H1 (cell line): Measurements from ENCODE around the gene KSR2. TPM values are rescaled to one million over a fixed set of nuclear protein-coding genes. Genes with fewer than 3 reads are reported as not detected.

ENCODE experiments used
- CTCF ChIA-PET: fragments of 300-600 bp; sonication (Branson Sonifier 250); formaldehyde crosslinking; loops from one replicate; lab custom pipeline; 2021; ENCODE audit not compliant: partially characterized antibody; lab: Charles Lee
- POLR2A ChIA-PET: fragments of 300-600 bp; sonication (Branson Sonifier 250); formaldehyde crosslinking; loops from one replicate; lab custom pipeline; 2021; ENCODE audit warnings: inconsistent platforms; ENCODE audit not compliant: partially characterized antibody; lab: Charles Lee
- DNase-seq, 2 experiments: peaks; one replicate each; pipeline versions ENCODE4 v3.0.0 to v3.0.0-alpha.2; 2010 to 2022; ENCODE audit warnings: low spot score in 2 of 2, low read depth in 1 of 2, mixed read lengths in 1 of 2
- FAIRE-seq: peaks from 2 replicates; lab custom pipeline; 2011; peaks lifted over from hg19 to GRCh38; lab: Jason Lieb, UNC
- H2AFZ ChIP-seq: 2 replicates; pipeline ENCODE4 v1.8.1; 2012; ENCODE audit warnings: low read length, inconsistent platforms
- H2AK5ac ChIP-seq: 2 replicates; pipeline ENCODE4 v1.6.1; 2013; ENCODE audit warnings: low read depth, low read length
- H2BK120ac ChIP-seq: replicated peaks from 2 replicates; pipeline ENCODE3; 2013; ENCODE audit warnings: low read depth, low read length, inconsistent platforms
- H2BK12ac ChIP-seq: 2 replicates; pipeline ENCODE4 v1.6.1; 2013; ENCODE audit warnings: low read depth, low read length
- H2BK15ac ChIP-seq: 2 replicates; pipeline ENCODE4 v1.6.1; 2013; ENCODE audit warnings: low read length
- H2BK20ac ChIP-seq: 2 replicates; pipeline ENCODE4 v1.6.1; 2013; ENCODE audit warnings: low read length
- H2BK5ac ChIP-seq: 2 replicates; pipeline ENCODE4 v1.6.1; 2013; ENCODE audit warnings: low read depth, low read length
- H3K14ac ChIP-seq: 2 replicates; pipeline ENCODE4 v1.6.1; 2013; ENCODE audit warnings: inconsistent platforms; ENCODE audit not compliant: insufficient read length
- H3K18ac ChIP-seq: 2 replicates; pipeline ENCODE4 v1.6.1; 2013; ENCODE audit warnings: low read length; ENCODE audit errors: extremely low read depth
- H3K23ac ChIP-seq: 2 replicates; pipeline ENCODE4 v1.6.1; 2013; ENCODE audit warnings: inconsistent platforms; ENCODE audit not compliant: insufficient read length
- H3K23me2 ChIP-seq: 2 replicates; pipeline ENCODE4 v1.6.1; 2013; ENCODE audit warnings: low read depth, low read length
- H3K27ac ChIP-seq: 2 replicates; pipeline ENCODE4 v1.6.1; 2011; ENCODE audit warnings: low read depth, low read length, inconsistent platforms
- H3K27me3 ChIP-seq, 4 experiments: replicated peaks in 1 of 4; 1 replicate in 1 of 4; 2 replicates in 3 of 4; pipeline versions ENCODE4 v1.6.1 to v1.8.1; 2011 to 2013; ENCODE audit warnings: low read length in 3 of 4, mild to moderate bottlenecking in 3 of 4, inconsistent platforms in 2 of 4, mixed read lengths in 2 of 4, moderate library complexity in 1 of 4; ENCODE audit not compliant: control insufficient read depth in 3 of 4, insufficient read depth in 3 of 4; ENCODE audit errors: extremely low read depth in 1 of 4
- H3K36me3 ChIP-seq, 4 experiments: 2 replicates each; pipeline versions ENCODE4 v1.6.1 to v1.8.1; 2011 to 2013; ENCODE audit warnings: mild to moderate bottlenecking in 4 of 4, low read length in 3 of 4, moderate library complexity in 2 of 4, control low read depth in 1 of 4, inconsistent platforms in 1 of 4; ENCODE audit not compliant: insufficient read depth in 4 of 4, control insufficient read depth in 2 of 4
- H3K4ac ChIP-seq: replicated peaks from 2 replicates; pipeline ENCODE3; 2013; ENCODE audit warnings: low read length, low read depth, mixed read lengths, inconsistent platforms; ENCODE audit not compliant: insufficient read length
- H3K4me1 ChIP-seq, 4 experiments: replicated peaks in 1 of 4; 1 replicate in 1 of 4; 2 replicates in 3 of 4; pipeline versions ENCODE4 v1.6.1 to v1.8.1; 2011 to 2013; ENCODE audit warnings: low read length in 3 of 4, inconsistent platforms in 2 of 4, mixed read lengths in 1 of 4; ENCODE audit not compliant: insufficient read depth in 4 of 4, control insufficient read depth in 3 of 4
- H3K4me2 ChIP-seq, 2 experiments: 2 replicates each; pipeline versions ENCODE4 v1.6.1 to v1.8.1; 2011 to 2013; ENCODE audit warnings: low read depth in 2 of 2, low read length in 2 of 2, control low read depth in 1 of 2, inconsistent platforms in 1 of 2, mild to moderate bottlenecking in 1 of 2; ENCODE audit not compliant: insufficient read depth in 1 of 2
- H3K4me3 ChIP-seq, 4 experiments: fragments of 200-600, 300-600 bp in 1 of 4; sonication (generic), shearing (Covaris generic), sonication (Bioruptor Twin) in 1 of 4; 2 replicates each; pipeline versions ENCODE4 v1.5.1 to v1.8.1; 2011 to 2016; ENCODE audit warnings: low read length in 4 of 4, low read depth in 3 of 4, control low read depth in 2 of 4, inconsistent platforms in 2 of 4, mild to moderate bottlenecking in 2 of 4, mixed read lengths in 1 of 4, moderate library complexity in 1 of 4; ENCODE audit not compliant: insufficient read depth in 2 of 4; ENCODE audit errors: extremely low read depth in 1 of 4
- H3K56ac ChIP-seq: replicated peaks from 2 replicates; pipeline ENCODE3; 2013; ENCODE audit warnings: low read depth, mild to moderate bottlenecking, mixed read lengths, low read length, inconsistent platforms; ENCODE audit not compliant: insufficient read length
- H3K79me1 ChIP-seq: 2 replicates; pipeline ENCODE4 v1.6.1; 2013; ENCODE audit warnings: low read depth, low read length, control low read depth
- H3K79me2 ChIP-seq, 2 experiments: 2 replicates each; pipeline versions ENCODE4 v1.6.1 to v1.8.1; 2012 to 2013; ENCODE audit warnings: low read length in 2 of 2, mild to moderate bottlenecking in 2 of 2, inconsistent platforms in 1 of 2; ENCODE audit not compliant: insufficient read depth in 2 of 2, control insufficient read depth in 1 of 2
- H3K9ac ChIP-seq, 4 experiments: replicated peaks in 1 of 4; 1 replicate in 1 of 4; 2 replicates in 3 of 4; pipeline versions ENCODE4 v1.6.1 to v1.8.1; 2011 to 2013; ENCODE audit warnings: low read depth in 3 of 4, low read length in 3 of 4, control low read depth in 2 of 4, mild to moderate bottlenecking in 2 of 4, moderate library complexity in 2 of 4, inconsistent platforms in 1 of 4; ENCODE audit errors: extremely low read depth in 1 of 4
- H3K9me3 ChIP-seq, 2 experiments: 2 replicates each; pipeline versions ENCODE4 v1.6.1 to v1.8.1; 2012 to 2013; ENCODE audit warnings: mild to moderate bottlenecking in 2 of 2, moderate library complexity in 2 of 2, control low read depth in 1 of 2, inconsistent platforms in 1 of 2, low read depth in 1 of 2, low read length in 1 of 2, mixed read lengths in 1 of 2; ENCODE audit not compliant: insufficient read depth in 2 of 2
- H4K20me1 ChIP-seq, 2 experiments: replicated peaks in 1 of 2; 2 replicates each; pipeline versions ENCODE3 to v1.8.1; 2011 to 2013; ENCODE audit warnings: inconsistent platforms in 2 of 2, low read length in 2 of 2, mild to moderate bottlenecking in 1 of 2; ENCODE audit not compliant: insufficient read depth in 2 of 2, control insufficient read depth in 1 of 2
- H4K5ac ChIP-seq: 2 replicates; pipeline ENCODE4 v1.6.1; 2013; ENCODE audit warnings: low read length, low read depth, mixed read lengths, inconsistent platforms; ENCODE audit not compliant: insufficient read length
- H4K8ac ChIP-seq: 2 replicates; pipeline ENCODE4 v1.8.0; 2013; ENCODE audit warnings: mild to moderate bottlenecking, moderate library complexity, low read length, inconsistent platforms; ENCODE audit not compliant: insufficient read depth; ENCODE audit errors: extremely low read depth
- H4K91ac ChIP-seq: replicated peaks from 2 replicates; pipeline ENCODE3; 2013; ENCODE audit warnings: low read length, mixed read lengths, inconsistent platforms; ENCODE audit not compliant: insufficient read length
- WGBS, 2 experiments: shearing (Covaris generic) in 1 of 2; methylation state at CpG; one replicate each; pipeline versions ENCODE4 v1.1.6 to v1.1.7; 2013 to 2015; ENCODE audit warnings: low lambda C conversion rate in 2 of 2, mixed read lengths in 2 of 2, inconsistent platforms in 1 of 2, low coverage in 1 of 2, missing lambda C conversion rate in 1 of 2; ENCODE audit not compliant: insufficient replicate concordance in 2 of 2, insufficient coverage in 1 of 2, insufficient read length in 1 of 2; ENCODE audit errors: extremely low coverage in 1 of 2, missing lambda C conversion rate in 1 of 2; 5-methylcytosine and 5-hydroxymethylcytosine counted together
- polyA plus RNA-seq, 7 experiments: library from polyadenylated mRNA; depleted of rRNA in 3 of 7; stranded (reverse) in 5 of 7; unstranded in 2 of 7; fragments of >200 nt in 5 of 7; fragments of 200-250 nt in 2 of 7; gene quantifications; 1 replicate in 5 of 7; 2 replicates in 1 of 7; 4 replicates in 1 of 7; pipeline versions ENCODE4 v1.2.1 to v1.2.3, GENCODE V29; 2011 to 2013; ENCODE audit warnings: missing spikeins in 2 of 7, mixed read lengths in 2 of 7
- total RNA-seq: library from RNA; stranded (reverse); fragmentation: NEBNext Ultra II Directional; extraction: Animal tissue kit (Norgen Biotek cat#: 25700); gene quantifications from 2 replicates; pipeline ENCODE4 v1.2.1, GENCODE V29; 2021

The KSR2 gene
- total and polyA plus RNA-seq, 2 of the 8 experiments (the other 6 are each of a cell fraction or from before 2014, with no cell fraction given), result 0.74 to 2.2 TPM

DNA sequence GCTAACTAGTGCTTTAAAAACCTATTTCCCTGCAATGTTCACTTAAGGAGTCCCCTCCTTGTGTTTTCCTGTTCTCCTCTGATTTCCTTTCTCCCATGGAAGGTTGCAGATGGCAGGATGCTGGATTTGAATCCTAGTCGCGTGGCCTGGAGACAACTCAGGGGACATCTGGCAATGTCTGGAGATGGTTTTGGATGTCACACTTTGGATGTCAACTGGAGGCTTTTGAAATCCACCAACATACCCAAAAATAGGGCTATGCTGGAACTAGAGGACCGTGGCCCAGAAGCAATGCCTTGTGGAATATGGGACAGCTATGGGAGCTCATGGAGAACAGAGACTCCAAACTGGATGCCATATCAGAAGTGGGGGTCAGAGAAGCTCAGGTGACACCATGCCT lies 511.6 kb downstream of the KSR2 start:
- Histone ChIP-seq H3K9me3 (peaks cover 0 to 5% of the 10 kb centered on the region in 2 experiments; a peak in 1 of 4 replicates), H2AK5ac (no peak overlapping the region), H3K79me1 (no peaks in the 10 kb centered on the region), H3K56ac (no peak overlapping the region), H3K23me2 (no peaks in the 10 kb centered on the region), H2BK12ac (no peak overlapping the region), H3K4me3 (no peak overlapping the region), H4K20me1 (no peaks in the 10 kb centered on the region), H3K4ac (no peak overlapping the region), H3K23ac (no peak overlapping the region), H3K27me3 (no peaks in the 10 kb centered on the region), H2AFZ (no peak overlapping the region), H2BK20ac (no peak overlapping the region), H4K91ac (no peak overlapping the region), H2BK120ac (no peak overlapping the region), H3K9ac (no peak overlapping the region), H3K79me2 (no peaks in the 10 kb centered on the region), H3K4me1 (no peaks in the 10 kb centered on the region), H3K36me3 (no peaks in the 10 kb centered on the region), H3K27ac (no peak overlapping the region), H2BK5ac (no peak overlapping the region), H2BK15ac (no peak overlapping the region), H4K8ac (no peak overlapping the region), H3K4me2 (no peak overlapping the region), H3K18ac (no peak overlapping the region), H4K5ac (no peak overlapping the region), H3K14ac (no peak overlapping the region)
- no peak for FAIRE-seq
- ChIA-PET POLR2A (no interaction called here), CTCF (interaction anchor here (0.6 to 6.0 kb wide), 3 partner anchors 15 to 496 kb away, joined by 3 to 33 read pairs (median 3); no protein-coding TSS in a partner anchor)
- WGBS, 2 experiments, result 92% methylated on average over 3 of the region's 3 CpGs; no CpG with 5 or more reads in 1 of the 2 experiments
- DNase-seq, result no peak
